GM21423 (cell line): ENCODE data around the gene SGO2.
"Not testable (repeated sequence)": the region's sequence is repeated elsewhere in the genome, so short reads cannot be mapped to it uniquely, and the experiment has no call there.

Experiments
- ATAC-seq: cut with Tn5 transposase; IDR thresholded peaks from one replicate; pipeline ENCODE4 v1.9.1; 2021; ENCODE audit warnings: mild to moderate bottlenecking, moderate library complexity; ENCODE audit not compliant: unreplicated experiment

The SGO2 gene

DNA sequence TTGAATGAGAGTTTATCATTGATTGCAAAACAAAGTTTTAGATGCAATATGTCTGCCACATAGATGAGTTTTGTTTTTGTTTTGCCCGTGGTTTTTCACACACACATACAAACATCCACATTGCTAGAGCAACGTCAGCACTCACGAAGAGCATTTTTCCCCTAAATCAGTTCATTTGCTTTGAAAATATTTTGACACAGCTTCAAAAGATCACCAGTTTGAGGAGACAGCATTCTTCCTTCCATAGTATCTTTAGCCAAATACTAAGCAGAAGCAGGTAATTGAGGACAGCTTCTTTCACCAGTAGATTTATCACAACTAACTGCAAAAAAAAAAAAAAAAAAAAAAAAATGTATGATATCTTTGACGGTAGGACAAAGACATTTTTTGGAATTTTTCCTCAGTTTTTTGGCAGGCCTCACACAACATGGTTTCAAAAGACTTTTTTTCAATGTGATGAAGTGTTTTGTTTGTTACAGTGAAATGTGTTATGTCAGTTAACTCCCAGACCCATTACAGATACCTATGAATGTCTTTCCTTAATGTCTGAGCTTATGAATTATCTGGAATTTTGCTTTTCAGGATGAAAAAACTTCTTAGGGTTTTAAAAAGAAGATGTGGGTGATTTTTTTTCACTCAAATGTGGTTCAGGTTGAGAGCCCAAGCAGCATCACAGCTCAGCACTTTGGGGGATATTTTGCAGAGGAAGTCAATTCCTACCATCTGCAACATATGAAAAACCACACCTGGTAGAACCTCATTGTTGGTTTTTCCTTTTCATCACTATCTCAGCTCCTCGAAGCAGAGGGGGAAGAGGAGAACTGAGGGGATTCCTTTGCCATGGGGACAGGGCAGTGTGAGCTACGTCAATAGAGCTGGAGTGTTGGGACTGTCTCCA, 91.4 kb downstream of the SGO2 start:
- no peak for ATAC-seq

DNA sequence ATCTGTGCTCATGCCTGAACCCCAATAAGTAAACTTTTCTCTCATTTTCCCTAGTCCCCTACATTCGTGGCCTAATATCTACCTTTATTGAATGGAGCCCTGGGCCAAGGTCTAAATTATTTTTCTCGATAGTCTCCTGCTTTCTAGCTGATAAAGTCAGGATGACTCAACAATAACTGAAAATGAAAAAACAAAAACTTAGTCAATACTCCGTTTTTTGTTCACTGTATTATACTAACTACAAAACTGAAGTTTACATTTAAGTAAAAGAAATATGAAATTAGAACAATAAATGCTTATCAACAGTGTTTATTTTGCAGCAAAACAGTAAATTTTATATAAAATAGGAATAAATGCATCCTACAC, 92.0 kb downstream of the SGO2 start:
- no peak for ATAC-seq

DNA sequence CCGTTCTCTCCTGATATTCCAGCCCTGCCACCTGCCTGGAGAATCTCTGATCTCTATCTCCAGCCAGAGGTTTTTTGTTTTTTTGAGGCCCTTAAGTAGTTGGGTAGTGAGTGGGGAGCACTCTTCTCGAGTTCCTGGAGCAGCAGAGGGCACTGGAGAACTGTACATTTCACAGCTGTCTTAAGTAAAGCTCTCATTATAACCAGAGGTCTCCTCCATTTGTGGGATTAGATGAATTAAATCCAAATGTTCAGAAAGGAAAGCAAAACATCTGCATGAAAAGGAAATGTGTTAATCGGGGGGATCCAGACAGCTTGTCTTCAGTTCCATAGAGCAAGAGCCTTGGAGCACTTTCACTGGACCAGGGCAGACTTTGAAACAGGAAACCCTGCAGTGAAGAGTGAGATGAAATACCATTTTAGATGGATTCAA, 92.6 kb downstream of the SGO2 start:
- ATAC-seq, result no peak

DNA sequence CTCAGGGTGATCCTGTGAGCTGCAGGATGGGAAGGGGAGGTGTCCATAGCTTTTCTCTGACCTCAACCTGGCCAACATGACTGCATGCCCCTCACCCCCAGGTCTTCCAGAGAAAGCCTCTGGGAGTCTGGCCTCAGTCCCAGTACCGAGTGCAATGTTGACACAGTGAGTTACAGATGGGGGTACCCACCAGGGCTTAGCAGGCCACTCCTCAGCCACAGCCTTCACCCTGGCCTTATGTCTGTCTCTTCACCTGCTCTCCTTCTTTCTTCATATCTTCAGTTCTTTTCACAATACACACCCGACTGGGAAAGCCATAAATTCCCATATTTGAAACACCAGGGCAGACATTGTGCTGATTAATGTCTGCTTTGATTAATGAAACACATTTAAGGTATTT, 93.3 kb downstream of the SGO2 start:
- ATAC-seq, result no peak

DNA sequence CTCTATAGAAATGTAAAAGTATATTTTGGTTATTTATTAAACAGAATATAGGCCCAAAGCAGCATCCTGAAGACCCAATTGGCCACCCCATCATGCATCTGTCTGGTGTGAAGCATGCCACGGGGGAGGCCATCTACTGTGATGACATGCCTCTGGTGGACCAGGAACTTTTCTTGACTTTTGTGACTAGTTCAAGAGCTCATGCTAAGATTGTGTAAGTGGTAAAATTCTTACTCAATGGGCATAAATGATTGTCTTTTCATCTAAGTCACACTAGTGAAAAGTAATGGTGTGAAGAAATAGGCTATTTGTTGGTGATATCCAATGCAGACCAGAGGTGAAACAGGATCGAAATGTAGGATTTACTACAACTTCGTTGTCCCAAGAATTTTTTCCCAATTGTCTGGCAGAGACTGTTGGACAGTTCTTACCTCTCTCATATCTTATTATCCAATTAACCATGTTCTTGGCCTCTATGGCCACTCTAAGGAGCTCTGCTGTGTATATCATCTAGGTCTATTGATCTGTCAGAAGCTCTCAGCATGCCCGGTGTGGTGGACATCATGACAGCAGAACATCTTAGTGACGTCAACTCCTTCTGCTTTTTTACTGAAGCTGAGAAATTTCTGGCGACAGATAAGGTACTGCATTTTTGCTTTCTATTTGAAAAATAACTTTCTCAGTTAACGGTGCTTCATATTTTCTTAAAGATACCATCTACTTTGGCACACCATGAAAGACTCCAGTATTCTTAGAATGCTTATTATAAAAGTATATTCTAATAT, 94.8 kb downstream of the SGO2 start:
- no peak for ATAC-seq

DNA sequence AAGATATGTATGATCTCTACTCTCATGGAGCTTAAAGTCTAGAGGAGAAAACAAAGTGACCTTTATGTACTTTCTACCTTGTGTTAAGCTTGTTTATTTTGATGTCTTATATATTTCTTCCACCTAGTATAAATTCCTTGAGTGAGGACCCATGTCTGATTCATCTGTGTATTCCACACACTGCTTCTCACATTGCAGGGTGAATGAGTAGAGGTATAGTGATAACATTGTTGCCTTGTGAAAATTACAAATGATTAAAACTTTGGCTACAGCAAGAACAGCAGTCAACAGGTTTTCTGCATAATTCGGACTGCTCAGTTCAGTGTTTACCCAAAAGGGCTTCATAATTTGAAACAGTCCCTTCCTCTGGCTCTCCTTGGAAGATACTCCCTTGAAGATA, 96.1 kb downstream of the SGO2 start:
- ATAC-seq, result no peak

DNA sequence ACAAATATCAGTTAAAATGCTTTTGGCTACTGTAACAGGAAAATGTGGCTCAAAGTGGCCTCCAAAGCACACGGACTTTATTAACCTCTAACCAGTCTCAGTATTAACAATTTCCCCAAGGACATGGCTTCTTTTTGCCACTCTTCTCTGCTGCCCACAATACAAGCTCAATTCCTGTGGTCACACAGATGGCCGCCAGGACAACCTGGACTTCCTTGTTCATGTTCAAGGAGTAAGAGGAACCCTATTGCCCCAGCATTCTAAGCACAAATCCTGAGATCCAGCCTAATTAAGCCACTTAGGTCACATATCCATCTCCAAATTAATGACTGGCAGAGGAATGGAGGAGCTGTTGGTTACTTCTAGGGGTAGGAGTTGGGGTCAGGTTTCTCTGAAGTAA, 98.0 kb downstream of the SGO2 start:
- ATAC-seq, result no peak

DNA sequence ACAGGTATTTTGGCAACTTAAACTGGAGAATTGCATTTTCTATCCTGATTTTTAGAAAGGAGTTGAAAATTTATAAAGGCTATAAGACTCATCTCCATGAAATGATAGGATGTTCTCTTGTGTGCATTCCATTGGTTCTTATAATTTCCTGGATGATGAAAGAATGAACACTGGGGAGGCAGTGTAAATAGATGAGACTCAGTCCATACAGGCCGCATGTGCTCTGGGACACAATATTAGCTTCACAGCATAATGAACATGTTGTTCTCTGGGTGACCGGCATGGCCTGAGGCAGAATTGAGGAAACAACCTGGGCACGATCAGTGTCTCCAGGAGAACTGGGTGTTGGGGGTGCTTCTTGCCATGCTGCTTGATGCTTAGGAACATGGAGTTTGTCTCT, 98.7 kb downstream of the SGO2 start:
- ATAC-seq, result no peak

DNA sequence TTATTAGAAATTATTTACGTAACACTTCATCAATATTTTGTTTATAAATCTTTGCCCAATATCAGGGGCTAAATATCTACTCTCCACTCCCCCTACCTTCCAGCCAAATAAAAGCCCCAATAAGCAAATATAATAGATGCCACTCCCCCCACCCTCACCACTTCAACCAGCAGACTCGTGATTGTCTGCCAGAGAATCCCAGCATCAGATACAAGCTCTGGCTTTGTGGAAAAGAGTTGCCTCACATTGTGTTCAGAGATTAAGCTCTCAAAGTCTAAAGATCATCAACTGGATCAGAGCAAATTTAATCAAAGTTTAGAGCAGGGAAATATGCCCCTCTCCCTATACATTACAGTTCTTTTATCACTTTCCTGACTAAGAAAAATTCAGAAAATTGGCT, 99.3 kb downstream of the SGO2 start:
- no peak for ATAC-seq

DNA sequence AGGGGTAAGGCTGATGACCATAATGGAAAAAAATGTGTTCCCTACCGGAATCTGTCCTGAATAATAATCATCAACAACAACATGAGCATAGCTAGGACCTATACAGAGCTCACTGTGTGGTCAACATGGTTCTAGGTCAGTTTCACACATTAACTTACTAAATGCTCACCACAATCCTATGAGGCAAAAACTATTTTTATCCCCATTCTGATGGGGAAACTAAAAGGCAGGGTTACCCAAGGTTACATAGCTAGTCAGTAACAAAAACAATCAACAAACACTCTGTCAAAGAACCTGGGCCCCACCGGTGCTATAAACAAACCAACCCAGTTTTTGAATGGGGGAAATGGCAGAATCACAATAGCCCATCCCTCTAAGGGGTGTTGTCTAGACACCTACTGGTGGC, 100.0 kb downstream of the SGO2 start:
- no peak for ATAC-seq

DNA sequence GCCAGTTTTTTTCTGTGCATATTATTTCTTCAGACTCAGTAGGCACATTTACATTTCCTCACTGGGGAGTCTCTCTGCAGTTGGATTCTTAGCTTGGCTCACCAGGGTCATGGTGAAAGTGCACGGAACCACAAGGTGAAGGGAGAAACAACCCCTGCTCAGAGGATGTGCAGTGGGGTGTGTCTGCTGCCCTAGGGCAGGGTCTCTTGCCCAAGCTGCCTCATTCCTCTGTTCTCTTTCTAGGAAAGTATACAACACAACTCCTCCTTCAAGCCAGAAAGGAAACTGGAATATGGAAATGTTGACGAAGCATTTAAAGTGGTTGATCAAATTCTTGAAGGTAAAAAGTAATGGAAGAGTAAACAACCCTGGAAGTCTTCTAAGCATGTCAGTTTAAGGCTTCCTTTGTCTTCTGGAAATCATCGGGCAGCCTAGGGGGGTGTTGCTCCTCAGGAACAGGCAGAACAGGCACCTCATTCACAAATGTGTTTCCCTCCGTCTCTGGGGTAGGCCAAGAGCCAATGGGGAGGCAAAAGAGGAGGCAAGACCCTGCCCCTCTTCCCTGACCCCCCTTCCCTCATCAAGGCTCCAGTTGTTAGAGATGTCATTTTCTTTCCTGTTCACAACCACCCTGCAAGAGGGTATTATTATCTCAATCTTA, 101.2 kb downstream of the SGO2 start:
- no peak for ATAC-seq

DNA sequence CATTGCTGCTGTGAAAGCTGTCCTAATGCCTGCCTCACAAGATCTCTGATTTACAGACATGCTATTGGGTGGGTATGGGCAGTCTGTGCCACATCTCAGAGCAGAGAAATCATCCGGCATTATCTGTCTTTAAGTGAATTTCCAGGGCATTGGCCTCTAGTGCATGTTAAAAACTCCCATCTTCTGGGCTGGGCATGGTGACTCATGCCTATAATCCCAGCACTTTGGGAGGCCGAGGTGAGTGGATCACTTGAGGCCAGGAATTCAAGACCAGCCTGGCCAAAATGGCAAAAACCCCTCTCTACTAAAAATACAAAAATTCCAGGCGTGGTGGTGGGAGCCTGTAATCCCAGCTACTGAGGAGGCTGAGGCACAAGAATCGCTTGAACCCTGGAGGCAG, 102.5 kb downstream of the SGO2 start:
- ATAC-seq, result not testable (repeated sequence)

DNA sequence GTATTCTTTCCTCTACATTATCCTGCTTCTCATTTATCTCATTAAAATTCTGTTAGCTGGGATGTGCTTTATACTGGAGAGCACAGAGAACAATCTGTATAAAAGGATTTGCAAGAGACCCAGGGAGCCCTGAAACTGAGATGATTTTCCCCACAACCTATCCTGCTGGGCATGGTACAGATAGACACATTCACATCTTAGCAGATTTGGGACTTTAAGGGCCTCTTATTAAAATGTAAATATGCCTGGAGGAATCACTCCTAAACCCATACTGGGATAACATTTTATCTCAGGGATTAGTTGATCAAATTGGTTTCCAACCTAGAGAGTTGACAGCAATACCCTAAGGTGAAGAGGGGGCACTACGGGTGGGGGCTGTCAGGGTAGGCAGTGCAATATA, 105.3 kb downstream of the SGO2 start:
- no peak for ATAC-seq
